NCI-H2171 treated with DMSO at 0.1 percent for 48 hours (cell line): Measurements from ENCODE around the gene TEX22.

Experiments
- DNase-seq: peaks from one replicate; lab custom pipeline; 2025; lab: John Stamatoyannopoulos, UW

The TEX22 gene

DNA sequence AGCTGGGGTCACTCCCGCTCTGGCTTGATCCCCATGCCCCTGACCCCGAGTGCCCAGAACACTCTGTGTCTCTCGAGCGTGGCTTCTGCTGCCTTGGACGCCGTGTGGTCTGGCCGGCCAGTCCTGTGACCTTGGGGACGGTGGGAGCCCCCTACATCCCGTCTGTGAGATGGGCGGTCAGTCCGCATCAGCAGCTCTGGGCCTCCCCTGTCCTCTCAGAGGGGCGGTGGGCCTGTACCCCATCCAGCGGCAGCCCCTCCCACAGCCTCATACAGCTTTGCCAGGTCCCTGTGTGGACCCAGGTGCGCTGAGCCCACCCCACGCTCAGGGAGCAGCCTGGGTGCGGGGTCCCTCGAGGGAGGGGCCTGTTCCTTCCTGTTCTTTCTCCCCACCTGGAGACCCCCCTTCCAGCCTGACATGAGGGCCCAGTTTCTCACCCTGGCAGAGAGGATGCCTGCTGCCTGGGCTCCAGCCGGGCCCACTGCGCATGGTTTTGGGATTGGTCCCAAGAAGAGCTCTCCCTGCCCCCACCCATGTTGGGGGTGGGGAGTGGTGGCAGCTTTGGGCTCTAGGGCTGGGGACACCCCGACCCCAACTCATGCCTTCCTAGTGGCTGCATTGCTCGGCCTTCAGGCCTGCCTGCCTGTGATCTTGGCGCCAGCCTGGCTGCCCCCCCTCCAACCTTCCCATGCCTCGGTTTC, 22.8 kb downstream of the TEX22 start:
- DNase-seq, result no peak

DNA sequence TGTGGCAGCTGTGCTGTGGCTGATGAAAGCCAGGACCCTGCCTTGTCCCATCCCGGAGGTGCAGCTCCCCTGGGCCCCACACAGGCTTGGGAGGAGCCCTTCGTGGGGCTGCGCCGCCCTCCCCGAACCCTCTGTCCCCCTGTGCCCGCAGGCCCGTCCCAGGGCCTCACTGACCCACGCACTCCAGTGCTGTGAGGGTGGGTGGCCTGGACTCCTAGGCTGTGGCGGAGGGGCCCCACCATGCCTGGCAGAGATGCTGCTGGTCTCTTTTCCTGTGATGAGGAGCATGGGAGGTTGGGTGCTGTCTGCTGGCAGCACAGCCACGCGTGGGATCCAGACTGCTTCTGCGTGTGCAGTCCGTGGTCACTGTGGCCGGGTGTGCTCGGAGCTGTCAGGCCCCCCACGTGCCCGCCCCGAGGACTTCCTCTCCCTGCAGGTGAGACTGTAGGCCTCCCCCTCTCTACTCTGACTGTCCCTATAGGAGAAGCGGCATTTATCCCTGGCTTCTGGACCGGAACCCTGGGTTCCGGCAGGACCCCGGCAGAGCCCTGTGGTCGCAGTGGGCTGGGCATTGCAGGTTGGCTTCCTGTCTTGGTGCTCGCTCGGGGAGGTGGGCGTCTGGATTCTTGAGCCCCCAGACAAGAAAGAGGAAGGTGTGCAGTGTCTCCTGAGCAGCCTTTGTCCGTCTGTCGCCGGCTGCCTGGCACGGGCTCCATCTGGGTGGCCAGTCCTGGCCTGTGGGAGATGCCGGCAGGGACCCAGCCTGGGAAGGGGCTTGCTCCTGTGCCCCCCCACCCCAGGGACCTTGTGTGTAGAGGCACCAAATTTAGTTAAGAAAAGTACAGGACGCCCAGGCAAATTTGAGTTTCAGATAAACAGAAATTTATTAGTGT, 23.6 kb downstream of the TEX22 start:
- DNase-seq, result no peak

DNA sequence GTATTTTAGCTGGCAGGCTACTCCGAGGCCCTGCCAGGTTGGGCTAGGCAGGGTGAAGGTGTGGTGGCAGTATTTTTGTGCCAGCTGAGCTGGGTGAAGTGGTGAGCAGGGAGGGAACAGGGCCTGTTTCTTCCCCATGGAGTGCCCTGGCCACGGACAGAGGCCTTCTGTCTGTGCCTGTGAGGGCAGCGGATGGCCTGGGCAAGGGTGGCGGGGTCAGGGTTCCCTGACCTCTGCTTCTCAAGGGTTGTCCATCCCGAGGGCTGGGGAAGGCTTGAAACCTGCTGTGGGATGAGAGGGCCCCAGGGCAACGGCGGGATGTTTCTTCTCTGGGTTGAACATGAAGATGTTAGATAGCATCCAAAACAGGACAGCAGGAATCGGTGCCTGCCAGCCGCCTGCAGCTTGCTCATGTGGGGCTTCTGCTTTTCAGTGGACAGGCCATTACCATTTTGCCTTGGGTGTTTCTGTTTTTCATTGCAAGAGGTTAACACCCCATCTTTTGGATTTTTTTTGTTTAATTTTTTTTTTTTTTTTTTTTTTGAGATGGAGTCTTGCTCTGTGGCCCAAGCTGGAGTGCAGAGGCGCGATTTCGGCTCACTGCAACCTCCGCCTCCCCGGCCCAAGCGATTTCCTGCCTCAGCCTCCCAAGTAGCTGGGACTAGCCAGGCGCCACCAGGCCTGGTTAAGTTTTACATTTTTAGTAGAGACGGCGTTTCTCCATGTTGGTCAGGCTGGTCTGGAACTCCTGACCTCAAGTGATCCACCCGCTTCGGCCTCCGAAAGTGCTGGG, 24.6 kb downstream of the TEX22 start:
- DNase-seq, result no peak

DNA sequence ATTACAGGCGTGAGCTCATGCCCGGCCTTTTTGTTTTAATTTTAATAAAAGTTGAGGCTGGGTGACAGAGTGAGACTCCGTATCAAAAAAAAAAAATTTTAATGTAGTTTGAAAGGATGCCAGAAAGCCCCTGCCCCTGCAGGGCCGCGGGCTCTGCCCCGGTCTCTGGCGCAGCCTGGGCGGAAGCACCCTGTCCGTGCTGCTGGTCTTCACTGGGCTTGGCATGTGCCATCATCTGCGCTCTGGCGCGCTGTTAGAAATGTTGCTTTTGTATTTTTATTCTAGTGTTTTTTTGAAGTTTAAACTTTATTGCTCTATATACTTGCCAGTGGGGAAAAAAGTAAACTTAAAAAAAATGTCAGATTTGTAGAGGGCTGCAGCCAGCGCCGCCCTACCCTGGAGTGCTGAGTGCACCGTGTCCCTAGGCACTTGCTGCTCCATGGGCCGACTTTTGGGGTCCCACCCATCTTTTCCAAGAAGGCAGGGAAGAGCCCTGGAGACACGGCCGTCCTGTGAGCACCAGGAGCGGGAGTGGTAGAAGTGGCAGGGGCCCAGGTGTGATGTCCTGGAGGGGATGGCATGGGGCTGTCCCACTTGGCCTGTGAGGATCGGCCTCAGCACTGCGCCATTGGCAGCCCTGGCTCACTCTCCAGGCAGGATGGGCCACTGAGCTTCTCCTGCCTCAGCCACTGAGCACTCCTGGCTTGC, 25.3 kb downstream of the TEX22 start:
- no peak for DNase-seq

- DNase-seq, result no peak
Observed at GRCh38 chr14:105424861-105425260, 26.5 kb downstream of the TEX22 start.

DNA sequence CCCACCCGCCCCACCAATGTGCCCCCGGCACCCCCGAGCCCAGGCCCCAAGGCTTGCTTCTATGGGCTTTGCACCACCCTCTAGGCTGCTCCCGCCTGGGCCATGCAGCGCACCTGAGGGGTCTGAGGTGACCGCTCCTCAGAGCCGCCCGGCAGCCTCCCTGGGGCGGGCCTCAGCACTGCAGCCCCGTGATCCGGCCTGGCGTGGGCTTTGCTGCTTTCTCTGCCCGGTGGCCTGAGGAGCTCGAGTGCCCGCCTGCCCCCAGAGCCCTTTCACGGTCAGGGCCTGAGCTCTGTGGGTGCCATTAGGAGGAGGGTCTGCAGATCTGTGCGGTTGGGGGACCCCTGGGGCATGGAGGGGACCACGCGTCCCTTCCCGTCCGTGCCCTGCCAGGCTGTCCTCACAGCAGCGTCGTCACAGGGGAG, 27.5 kb downstream of the TEX22 start:
- no peak for DNase-seq

DNA sequence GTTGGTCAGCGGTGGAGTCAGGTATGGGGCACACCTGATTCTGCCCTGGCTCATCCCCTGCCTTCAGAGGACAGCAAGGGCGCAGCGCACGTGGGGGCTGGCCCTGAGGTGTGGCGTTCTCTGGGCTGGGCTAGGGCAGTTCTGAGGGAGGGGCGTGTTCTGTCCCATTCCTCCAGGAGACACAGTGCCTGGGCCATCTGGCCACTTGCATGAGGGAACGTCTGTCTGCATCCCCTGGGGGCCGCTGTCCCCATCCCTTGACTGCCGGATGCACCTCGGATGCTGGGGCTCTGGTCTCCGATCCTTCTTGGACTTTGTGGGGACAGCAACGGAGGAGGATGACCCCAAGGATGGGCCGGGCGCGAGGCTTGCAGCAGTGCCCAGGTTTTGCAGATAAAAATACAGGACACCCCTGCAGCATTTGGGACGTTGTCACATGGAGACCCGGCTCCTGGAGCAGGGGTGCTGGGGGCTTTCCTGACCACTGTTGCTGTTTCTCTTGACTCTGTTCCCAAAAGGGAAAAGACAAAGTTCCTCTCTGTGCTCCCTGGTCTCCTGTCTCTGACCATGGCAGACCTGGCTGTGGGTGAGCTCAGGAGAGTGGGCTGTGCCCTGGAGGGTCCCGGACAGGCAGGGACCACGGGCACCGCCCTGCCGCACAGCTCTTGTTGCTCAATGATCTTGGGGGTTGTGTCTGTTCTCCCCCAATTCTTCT, 28.2 kb downstream of the TEX22 start:
- DNase-seq, result no peak

DNA sequence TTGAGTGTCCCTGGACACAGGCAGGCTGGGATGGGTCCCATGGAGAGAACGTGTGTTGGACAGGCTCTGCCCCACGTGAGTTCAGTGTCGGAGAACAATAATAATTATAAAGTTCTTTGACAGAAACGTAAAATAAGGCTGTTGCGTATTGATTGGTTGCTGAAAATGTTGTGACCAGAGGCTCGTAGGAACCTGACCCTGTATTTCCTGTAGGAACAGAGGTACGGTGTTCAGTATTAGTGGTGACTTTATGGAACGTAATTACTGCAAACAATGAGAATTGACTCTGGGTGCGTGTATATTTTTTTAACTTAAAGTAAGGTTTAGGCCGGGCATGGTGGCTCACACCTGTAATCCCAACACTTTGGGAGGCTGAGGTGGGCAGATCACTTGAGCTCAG, 29.1 kb downstream of the TEX22 start:
- DNase-seq, result no peak

- DNase-seq, result no peak
Observed at GRCh38 chr14:105427936-105428485, 29.7 kb downstream of the TEX22 start.

DNA sequence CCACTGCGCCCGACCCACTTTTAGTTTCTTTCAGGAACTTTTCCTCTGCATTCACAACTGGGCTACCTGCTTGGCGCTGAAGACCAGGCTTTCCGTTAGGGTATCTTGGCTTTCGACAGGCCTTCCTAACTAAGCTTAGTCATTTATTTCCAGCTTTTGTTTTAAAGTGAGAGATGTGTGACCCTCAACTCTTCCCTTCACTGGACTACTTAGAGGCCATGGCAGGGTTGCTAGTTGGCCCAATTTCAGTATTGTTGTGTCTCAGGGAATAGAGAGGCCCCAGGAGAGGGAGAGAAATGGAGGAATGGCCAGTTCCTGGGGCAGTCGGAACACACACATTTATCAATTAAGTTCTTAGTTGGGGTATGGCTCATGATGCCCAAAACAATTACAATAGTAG, 31.7 kb downstream of the TEX22 start:
- DNase-seq, result no peak

- no peak for DNase-seq
Observed at GRCh38 chr14:105430565-105430964, 32.2 kb downstream of the TEX22 start.

GRCh38 chr14:105431256-105431655, 32.9 kb downstream of the TEX22 start:
- no peak for DNase-seq

GRCh38 chr14:105432657-105433056, 34.3 kb downstream of the TEX22 start:
- DNase-seq, result no peak

GRCh38 chr14:105433161-105433605, 34.8 kb downstream of the TEX22 start:
- no peak for DNase-seq

- no peak for DNase-seq
Observed at GRCh38 chr14:105436402-105436801, 38.1 kb downstream of the TEX22 start.

- no peak for DNase-seq
Observed at GRCh38 chr14:105436891-105437722, 38.8 kb downstream of the TEX22 start.

DNA sequence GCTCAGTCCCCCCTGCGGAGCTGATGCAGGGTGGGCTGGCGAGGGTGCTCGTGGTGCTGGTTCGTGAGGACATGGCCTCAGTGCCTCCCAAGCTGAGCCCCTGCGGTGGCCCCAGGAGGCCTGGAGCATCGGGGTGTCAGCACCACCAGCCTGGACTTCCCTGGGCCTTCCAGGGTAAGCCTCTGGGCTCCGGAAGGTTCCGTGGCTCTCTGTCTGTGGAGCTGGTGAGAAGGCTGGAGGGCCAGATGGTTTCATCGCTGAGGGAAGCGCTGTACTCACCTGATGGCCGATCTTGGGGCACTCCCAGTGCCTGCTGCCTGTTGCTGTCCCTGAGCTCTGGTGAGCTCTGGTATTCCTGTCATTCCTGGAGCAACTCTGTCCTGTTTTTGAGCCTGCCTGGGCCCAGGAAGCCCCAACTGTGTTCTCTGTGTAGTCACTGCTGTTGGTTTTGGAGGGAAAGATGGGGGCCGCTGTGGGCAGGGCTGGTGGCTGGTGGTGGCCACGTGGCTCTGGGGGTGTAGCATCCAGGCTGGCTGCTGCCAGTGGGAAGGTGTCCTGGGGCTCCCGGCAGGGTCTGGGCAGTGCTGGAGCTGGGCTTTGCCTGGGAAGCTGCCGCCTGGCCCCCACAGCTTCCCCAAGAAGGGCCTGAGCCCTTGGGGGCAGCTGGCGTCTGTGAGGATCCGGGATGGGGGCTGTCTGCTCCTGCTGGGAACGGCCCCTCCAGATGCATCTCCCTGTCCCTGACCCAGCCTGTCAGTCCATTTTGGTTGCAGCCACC, 39.6 kb downstream of the TEX22 start:
- DNase-seq, result no peak

- DNase-seq, result no peak
Observed at GRCh38 chr14:105439179-105439578, 40.8 kb downstream of the TEX22 start.
